ENCODE results near the gene MEIS1. TPM values are rescaled to one million over a fixed set of nuclear protein-coding genes. Genes with fewer than 3 reads are reported as not detected.

The MEIS1 gene
- polyA plus RNA-seq, 1 donor (not counting 4 experiments of a cell fraction or from before 2014, with no cell fraction given), result 3.1 TPM

DNA sequence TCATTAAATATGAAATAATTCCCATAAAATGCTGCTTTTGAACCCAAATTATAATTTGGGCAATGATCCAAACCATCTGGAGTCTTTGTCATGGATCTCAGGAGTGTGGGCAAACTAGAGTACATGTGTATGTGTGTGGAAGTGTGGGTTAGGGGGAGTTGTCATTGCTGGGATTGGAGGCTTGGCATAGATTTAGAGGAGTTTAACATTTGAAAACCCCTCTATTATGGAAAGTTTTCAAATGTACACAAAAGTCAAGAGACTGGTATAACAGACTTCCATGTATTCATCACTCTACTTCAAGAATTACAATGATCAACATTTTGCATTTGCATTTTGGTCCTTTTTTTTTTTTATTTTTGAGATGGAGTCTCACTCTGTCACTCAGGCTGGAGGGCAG, 159.1 kb downstream of the MEIS1 start:
- no peak overlapping the region for H3K27ac ChIP-seq (ENCODE audit: control insufficient read depth, insufficient read depth, low read length)
- dilution Hi-C loops (cut with MboI; ENCODE audit: extremely low pct_ligation_motif_present, low sequenced_read_pairs), result no loop called here
- H2AFZ ChIP-seq (ENCODE audit: control insufficient read depth, low read length), result no peak overlapping the region
- H3K79me2 ChIP-seq (ENCODE audit: control insufficient read depth, insufficient read depth, low read length), result no peaks in the 10 kb centered on the region
- no peak overlapping the region for H3K9ac ChIP-seq (ENCODE audit: control insufficient read depth, extremely low read depth, insufficient read depth, low read length)
- H3K9me1 ChIP-seq (ENCODE audit: control insufficient read depth, extremely low read depth, insufficient read depth, low read length), result no peaks in the 10 kb centered on the region
- DNase-seq (ENCODE audit: low read depth, low spot score), result no peak
- no peaks in the 10 kb centered on the region for H3K9me3 ChIP-seq (ENCODE audit: control insufficient read depth, low read depth, low read length)
- H3K36me3 ChIP-seq (ENCODE audit: control insufficient read depth in 2 of 2, extremely low read depth in 1 of 2, insufficient read depth in 2 of 2, low read length in 2 of 2), result no peaks in the 10 kb centered on the region
- H3K4me1 ChIP-seq (ENCODE audit: control insufficient read depth, extremely low read depth, insufficient read depth, low read length), result no peaks in the 10 kb centered on the region
- no peak overlapping the region for H3K4me3 ChIP-seq (ENCODE audit: control insufficient read depth in 2 of 3, extremely low read depth in 1 of 3, insufficient read depth in 2 of 3, low read depth in 1 of 3, low read length in 3 of 3)
- no peaks in the 10 kb centered on the region for H4K20me1 ChIP-seq (ENCODE audit: control insufficient read depth, extremely low read depth, insufficient read depth, low read length)
- no peaks in the 10 kb centered on the region for H3K27me3 ChIP-seq (ENCODE audit: control insufficient read depth, extremely low read depth, insufficient read depth, low read length)
- H3K4me2 ChIP-seq (ENCODE audit: control insufficient read depth, extremely low read depth, insufficient read depth, low read depth, low read length), result no peak overlapping the region
- no peak for FAIRE-seq
- no peak for TF ChIP-seq EZH2 (IDR thresholded peaks at IDR 0.05; ENCODE audit: low read length)

GRCh38 chr2:66595556-66595955, 160.6 kb downstream of the MEIS1 start:
- H2AFZ ChIP-seq (ENCODE audit: control insufficient read depth, low read length), result no peak overlapping the region
- no peaks in the 10 kb centered on the region for H4K20me1 ChIP-seq (ENCODE audit: control insufficient read depth, extremely low read depth, insufficient read depth, low read length)
- H3K9ac ChIP-seq (ENCODE audit: control insufficient read depth, extremely low read depth, insufficient read depth, low read length), result no peak overlapping the region
- DNase-seq (ENCODE audit: low read depth, low spot score) (no peak), FAIRE-seq (no peak)
- no peaks in the 10 kb centered on the region for H3K9me1 ChIP-seq (ENCODE audit: control insufficient read depth, extremely low read depth, insufficient read depth, low read length)
- no peak overlapping the region for H3K4me2 ChIP-seq (ENCODE audit: control insufficient read depth, extremely low read depth, insufficient read depth, low read depth, low read length)
- dilution Hi-C loops (cut with MboI; ENCODE audit: extremely low pct_ligation_motif_present, low sequenced_read_pairs), result no loop called here
- no peaks in the 10 kb centered on the region for H3K36me3 ChIP-seq (ENCODE audit: control insufficient read depth in 2 of 2, extremely low read depth in 1 of 2, insufficient read depth in 2 of 2, low read length in 2 of 2)
- no peak overlapping the region for H3K27ac ChIP-seq (ENCODE audit: control insufficient read depth, insufficient read depth, low read length)
- H3K79me2 ChIP-seq (ENCODE audit: control insufficient read depth, insufficient read depth, low read length), result no peaks in the 10 kb centered on the region
- no peaks in the 10 kb centered on the region for H3K4me1 ChIP-seq (ENCODE audit: control insufficient read depth, extremely low read depth, insufficient read depth, low read length)
- H3K27me3 ChIP-seq (ENCODE audit: control insufficient read depth, extremely low read depth, insufficient read depth, low read length), result no peaks in the 10 kb centered on the region
- H3K9me3 ChIP-seq (ENCODE audit: control insufficient read depth, low read depth, low read length), result no peaks in the 10 kb centered on the region
- no peak for TF ChIP-seq EZH2 (IDR thresholded peaks at IDR 0.05; ENCODE audit: low read length)
- TF ChIP-seq CTCF (optimal IDR thresholded peaks at IDR 0.05 in 1 of 3, IDR thresholded peaks at IDR 0.05 in 1 of 3, conservative IDR thresholded peaks at IDR 0.05 in 1 of 3; ENCODE audit: extremely low read depth in 1 of 3, insufficient read depth in 2 of 3, low read length in 3 of 3), result no peak
- no peak overlapping the region for H3K4me3 ChIP-seq (ENCODE audit: control insufficient read depth in 2 of 3, extremely low read depth in 1 of 3, insufficient read depth in 2 of 3, low read depth in 1 of 3, low read length in 3 of 3)

GRCh38 chr2:66596256-66596655, 161.3 kb downstream of the MEIS1 start:
- Histone ChIP-seq H3K4me3 (ENCODE audit: control insufficient read depth in 2 of 3, extremely low read depth in 1 of 3, insufficient read depth in 2 of 3, low read depth in 1 of 3, low read length in 3 of 3) (no peak overlapping the region), H3K4me1 (ENCODE audit: control insufficient read depth, extremely low read depth, insufficient read depth, low read length) (no peaks in the 10 kb centered on the region), H3K9me1 (ENCODE audit: control insufficient read depth, extremely low read depth, insufficient read depth, low read length) (no peaks in the 10 kb centered on the region), H3K36me3 (ENCODE audit: control insufficient read depth in 2 of 2, extremely low read depth in 1 of 2, insufficient read depth in 2 of 2, low read length in 2 of 2) (no peaks in the 10 kb centered on the region), H3K9ac (ENCODE audit: control insufficient read depth, extremely low read depth, insufficient read depth, low read length) (no peak overlapping the region), H3K79me2 (ENCODE audit: control insufficient read depth, insufficient read depth, low read length) (no peaks in the 10 kb centered on the region), H4K20me1 (ENCODE audit: control insufficient read depth, extremely low read depth, insufficient read depth, low read length) (no peaks in the 10 kb centered on the region), H3K4me2 (ENCODE audit: control insufficient read depth, extremely low read depth, insufficient read depth, low read depth, low read length) (no peak overlapping the region), H3K27ac (ENCODE audit: control insufficient read depth, insufficient read depth, low read length) (no peak overlapping the region), H3K27me3 (ENCODE audit: control insufficient read depth, extremely low read depth, insufficient read depth, low read length) (no peaks in the 10 kb centered on the region), H3K9me3 (ENCODE audit: control insufficient read depth, low read depth, low read length) (no peaks in the 10 kb centered on the region), H2AFZ (ENCODE audit: control insufficient read depth, low read length) (no peak overlapping the region)
- DNase-seq (ENCODE audit: low read depth, low spot score) (no peak), FAIRE-seq (no peak)
- dilution Hi-C loops (cut with MboI; ENCODE audit: extremely low pct_ligation_motif_present, low sequenced_read_pairs), result no loop called here
- TF ChIP-seq CTCF (optimal IDR thresholded peaks at IDR 0.05 in 1 of 3, IDR thresholded peaks at IDR 0.05 in 1 of 3, conservative IDR thresholded peaks at IDR 0.05 in 1 of 3; ENCODE audit: extremely low read depth in 1 of 3, insufficient read depth in 2 of 3, low read length in 3 of 3), result no peak
- no peak for TF ChIP-seq EZH2 (IDR thresholded peaks at IDR 0.05; ENCODE audit: low read length)

Measured in keratinocyte (primary cell).